Stimulated activated naive CD4-positive, alpha-beta T cell treated with Interleukin-2 at 50 U/mL for 16 hours (primary cell): ENCODE measurements around the gene RAB25.

Experiments used
- DNase-seq: peaks from one replicate; lab custom pipeline; 2025; lab: John Stamatoyannopoulos, UW

The RAB25 gene

GRCh38 chr1:156079762-156080161, 18.8 kb downstream of the RAB25 start:
- DNase-seq: no peak

- no peak for DNase-seq
Observed at GRCh38 chr1:156080241-156080862, 19.4 kb downstream of the RAB25 start.

GRCh38 chr1:156080863-156081179, 19.9 kb downstream of the RAB25 start:
- DNase-seq: no peak

- no peak for DNase-seq
Observed at GRCh38 chr1:156081180-156081916, 20.4 kb downstream of the RAB25 start.

- DNase-seq: no peak
Observed at GRCh38 chr1:156081917-156082308, 21.0 kb downstream of the RAB25 start.

- peak; percentile 42 for DNase-seq
Observed at GRCh38 chr1:156082309-156083091, 21.5 kb downstream of the RAB25 start, which contains the start of gene MEX3A. MEX3A (minus strand) TSS chr1:156082465; CDS start chr1:156081998, 467 bp downstream.

- no peak for DNase-seq
Observed at GRCh38 chr1:156083800-156084790, 23.1 kb downstream of the RAB25 start.

- no peak for DNase-seq
Observed at GRCh38 chr1:156086256-156086662, 25.3 kb downstream of the RAB25 start.

- DNase-seq: no peak
Observed at GRCh38 chr1:156089704-156090103, 28.7 kb downstream of the RAB25 start.

GRCh38 chr1:156090138-156090839, 29.3 kb downstream of the RAB25 start:
- no peak for DNase-seq

- peak; percentile 84 for DNase-seq
Observed at GRCh38 chr1:156090840-156091188, 29.9 kb downstream of the RAB25 start.

GRCh38 chr1:156091610-156092009, 30.6 kb downstream of the RAB25 start:
- no peak for DNase-seq

- DNase-seq: no peak
Observed at GRCh38 chr1:156095906-156096508, 35.0 kb downstream of the RAB25 start.

GRCh38 chr1:156096640-156097391, 35.9 kb downstream of the RAB25 start:
- DNase-seq: peak; percentile 93

- peak; percentile 69 for DNase-seq
Observed at GRCh38 chr1:156097499-156098178, 36.7 kb downstream of the RAB25 start.

- no peak for DNase-seq
Observed at GRCh38 chr1:156098784-156099183, 37.8 kb downstream of the RAB25 start.

- DNase-seq: no peak
Observed at GRCh38 chr1:156099282-156099681, 38.3 kb downstream of the RAB25 start.

- no peak for DNase-seq
Observed at GRCh38 chr1:156100205-156100995, 39.4 kb downstream of the RAB25 start.

GRCh38 chr1:156101880-156102279, 40.9 kb downstream of the RAB25 start:
- no peak for DNase-seq
